GM23338 (cell line): ENCODE data around the gene RAB21.

Experiments used
- CTCF ChIP-seq, 2 experiments: fragments of 200-600 bp in 1 of 2; sonication (generic) in 1 of 2; conservative IDR thresholded peaks; 2 replicates each; pipeline versions ENCODE4 v1.5.1 to v1.6.1; 2016 to 2017; ENCODE audit warnings: antibody characterized with exemption in 2 of 2, low read depth in 2 of 2, mild to moderate bottlenecking in 2 of 2, moderate library complexity in 1 of 2
- EZH2 ChIP-seq: fragments of 200-600 bp; sonication (generic); IDR thresholded peaks from one replicate; pipeline ENCODE4 v1.8.0; 2017; ENCODE audit warnings: antibody characterized with exemption, mild to moderate bottlenecking, low read depth; ENCODE audit not compliant: unreplicated experiment
- EZH2phosphoT487 ChIP-seq: fragments of 200-600 bp; sonication (generic); IDR thresholded peaks from one replicate; pipeline ENCODE4 v1.8.1; 2018; ENCODE audit warnings: antibody characterized with exemption; ENCODE audit not compliant: unreplicated experiment
- POLR2AphosphoS5 ChIP-seq: IDR thresholded peaks from 2 replicates; pipeline ENCODE4 v1.6.1; 2016; ENCODE audit warnings: antibody characterized with exemption, low read depth
- REST ChIP-seq: IDR thresholded peaks from one replicate; pipeline ENCODE4 v1.6.1; 2018; ENCODE audit warnings: antibody characterized with exemption; ENCODE audit not compliant: unreplicated experiment
- ZNF462 ChIP-seq: fragments of 250-450 bp; sonication (Bioruptor Pico); IDR thresholded peaks from 2 replicates; pipeline ENCODE4 v1.5.0; 2020; ENCODE audit warnings: mild to moderate bottlenecking, moderate library complexity

GRCh38 chr12:71767183-71767582 lies 12.5 kb downstream of the RAB21 start:
- TF ChIP-seq CTCF (conservative IDR thresholded peaks at IDR 0.05; ENCODE audit: low read depth in 2 of 2) (no peak), ZNF462 (CRISPR knock-in tag) (no peak), POLR2AphosphoS5 (no peak), REST (no peak), EZH2 (no peak), EZH2phosphoT487 (no peak)
